ACHN (cell line): ENCODE results near the gene CLDN9.
"Not testable (repeated sequence)": the region's sequence is repeated elsewhere in the genome, so short reads cannot be mapped to it uniquely, and the experiment has no call there.

Experiments used
- DNase-seq: peaks from one replicate; pipeline ENCODE4 v3.0.0-alpha.2; 2015
- in situ Hi-C: cut with HindIII; loops from 2 replicates; pipeline ENCODE4 v1.10.0; 2017; ENCODE audit warnings: low sequenced_read_pairs, low pct_ligation_motif_present, low pct_unique_long_range_greater_than_20kb

Gene CLDN9

DNA sequence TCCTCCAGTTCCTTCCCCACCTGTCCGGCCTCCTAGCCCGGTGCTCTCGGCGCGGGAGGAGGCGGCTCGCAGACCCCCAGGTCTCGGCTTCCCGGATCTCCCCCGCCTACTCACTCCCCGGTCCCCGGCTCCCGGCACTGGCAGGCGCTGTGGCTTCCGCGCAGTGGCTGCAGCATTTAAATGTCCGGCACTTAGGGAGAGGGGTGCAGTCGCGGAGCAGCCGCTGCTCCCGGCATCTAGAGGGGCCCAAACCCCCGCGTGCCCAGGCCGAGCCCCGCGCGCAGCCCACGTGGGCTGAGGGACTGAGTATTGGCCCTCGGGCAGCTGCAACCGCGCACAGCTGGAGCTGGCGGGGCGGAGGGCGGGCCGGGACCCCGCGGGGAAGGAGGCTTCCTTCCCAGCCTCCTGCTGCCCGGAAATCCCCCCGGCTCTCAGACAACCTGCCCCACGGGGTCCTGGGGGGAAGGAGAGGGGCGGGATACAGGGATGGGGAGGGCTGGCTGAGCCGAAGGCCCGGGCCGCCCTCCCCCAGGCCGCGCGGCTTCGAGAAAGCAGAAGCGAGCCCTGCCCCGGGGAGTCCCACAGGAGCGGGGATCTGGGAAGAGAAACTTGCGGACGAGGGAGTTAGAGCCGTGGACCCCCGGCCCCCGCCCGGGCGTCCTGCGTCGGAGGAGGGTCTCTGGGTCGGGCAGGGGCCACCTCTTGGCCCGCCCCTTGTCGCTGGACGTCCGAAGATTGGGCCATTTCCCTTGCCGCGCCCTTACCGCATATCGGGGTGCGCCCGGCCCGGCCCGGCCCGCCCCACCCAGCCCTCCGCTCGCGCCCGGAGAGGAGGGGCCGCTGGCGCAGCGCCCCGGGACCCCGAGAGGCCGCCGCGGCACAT lies 33.3 kb downstream of the CLDN9 start, which contains the start of gene MMP25:
TSS of gene MMP25 (plus strand) at position 804 of the 883 bp plus-strand sequence. CDS start 357 bp downstream, outside the sequence.
- DNase-seq = no peak
- in situ Hi-C loops = no loop called here

DNA sequence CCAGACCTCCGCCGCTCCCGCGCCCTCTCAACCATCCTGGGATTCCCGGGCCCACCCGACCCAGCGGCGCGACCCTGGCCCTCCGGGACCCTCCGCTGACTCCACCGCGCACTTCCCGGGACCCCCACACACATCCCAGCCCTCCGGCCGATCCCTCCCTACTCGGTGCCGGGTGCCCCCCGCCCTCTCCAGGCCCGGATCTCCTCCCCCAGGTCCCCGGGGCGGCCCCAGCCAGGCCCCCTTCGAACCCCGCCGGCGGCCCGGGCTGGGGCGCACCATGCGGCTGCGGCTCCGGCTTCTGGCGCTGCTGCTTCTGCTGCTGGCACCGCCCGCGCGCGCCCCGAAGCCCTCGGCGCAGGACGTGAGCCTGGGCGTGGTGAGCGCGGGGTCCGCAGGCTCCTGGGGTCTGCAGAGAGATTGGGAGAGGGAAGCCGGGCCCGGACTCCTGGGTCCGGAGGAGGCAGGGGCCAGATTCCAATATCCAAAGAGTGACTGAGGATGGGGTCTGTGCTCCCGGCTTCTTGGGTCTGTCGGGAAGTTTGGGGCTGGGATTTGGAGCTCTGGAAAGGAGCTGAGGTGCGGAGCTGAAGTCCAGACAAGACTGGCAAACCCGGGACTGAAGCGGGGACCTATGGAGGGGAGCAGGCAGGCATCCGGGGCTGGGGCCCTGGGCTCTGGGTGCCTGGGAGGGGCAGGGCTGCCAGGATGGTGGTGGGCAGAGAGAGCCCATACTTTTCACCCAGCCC lies 34.1 kb downstream of the CLDN9 start:
- DNase-seq = no peak
- in situ Hi-C loops = no loop called here

DNA sequence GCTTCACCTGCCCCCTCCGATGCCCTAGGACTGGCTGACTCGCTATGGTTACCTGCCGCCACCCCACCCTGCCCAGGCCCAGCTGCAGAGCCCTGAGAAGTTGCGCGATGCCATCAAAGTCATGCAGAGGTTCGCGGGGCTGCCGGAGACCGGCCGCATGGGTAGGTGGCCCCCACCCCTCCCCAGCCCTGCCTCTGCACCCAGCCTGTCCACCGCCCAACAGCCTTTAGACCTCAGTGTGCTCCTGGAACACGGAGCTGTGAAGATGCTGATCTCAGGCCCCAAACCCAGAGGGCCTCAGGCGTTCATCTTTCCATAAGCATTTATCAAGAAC lies 34.6 kb downstream of the CLDN9 start:
- no peak for DNase-seq
- in situ Hi-C loops = no loop called here

DNA sequence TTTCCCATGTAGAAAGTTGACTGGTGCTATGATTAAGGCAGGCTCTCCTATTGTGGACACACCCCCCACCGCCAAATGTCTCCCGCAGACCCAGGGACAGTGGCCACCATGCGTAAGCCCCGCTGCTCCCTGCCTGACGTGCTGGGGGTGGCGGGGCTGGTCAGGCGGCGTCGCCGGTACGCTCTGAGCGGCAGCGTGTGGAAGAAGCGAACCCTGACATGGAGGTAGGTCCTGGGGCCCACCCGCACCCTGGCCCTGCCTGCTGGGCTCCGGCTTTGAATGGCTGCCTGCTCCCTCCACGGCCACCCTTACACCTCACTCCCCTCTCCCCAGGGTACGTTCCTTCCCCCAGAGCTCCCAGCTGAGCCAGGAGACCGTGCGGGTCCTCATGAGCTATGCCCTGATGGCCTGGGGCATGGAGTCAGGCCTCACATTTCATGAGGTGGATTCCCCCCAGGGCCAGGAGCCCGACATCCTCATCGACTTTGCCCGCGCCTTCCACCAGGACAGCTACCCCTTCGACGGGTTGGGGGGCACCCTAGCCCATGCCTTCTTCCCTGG lies 37.3 kb downstream of the CLDN9 start:
- in situ Hi-C loops = no loop called here
- DNase-seq = no peak

DNA sequence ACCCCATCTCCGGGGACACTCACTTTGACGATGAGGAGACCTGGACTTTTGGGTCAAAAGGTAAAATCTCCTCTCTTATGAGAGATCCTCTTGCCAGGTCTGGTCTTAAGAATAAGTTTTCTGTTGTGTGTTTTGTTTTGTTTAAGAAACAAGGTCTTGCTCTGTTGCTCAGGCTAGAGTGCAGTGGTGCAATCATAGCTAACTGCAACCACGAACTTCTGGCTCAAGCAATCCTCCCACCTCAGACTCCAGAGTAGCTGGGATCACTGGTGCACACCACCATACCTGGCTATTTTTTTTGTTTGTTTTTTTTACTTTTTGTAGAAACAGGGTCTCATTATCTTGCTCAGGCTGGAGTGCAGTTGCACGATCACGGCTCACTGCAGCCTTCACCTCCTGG lies 37.8 kb downstream of the CLDN9 start:
- in situ Hi-C loops = no loop called here
- DNase-seq = no peak

DNA sequence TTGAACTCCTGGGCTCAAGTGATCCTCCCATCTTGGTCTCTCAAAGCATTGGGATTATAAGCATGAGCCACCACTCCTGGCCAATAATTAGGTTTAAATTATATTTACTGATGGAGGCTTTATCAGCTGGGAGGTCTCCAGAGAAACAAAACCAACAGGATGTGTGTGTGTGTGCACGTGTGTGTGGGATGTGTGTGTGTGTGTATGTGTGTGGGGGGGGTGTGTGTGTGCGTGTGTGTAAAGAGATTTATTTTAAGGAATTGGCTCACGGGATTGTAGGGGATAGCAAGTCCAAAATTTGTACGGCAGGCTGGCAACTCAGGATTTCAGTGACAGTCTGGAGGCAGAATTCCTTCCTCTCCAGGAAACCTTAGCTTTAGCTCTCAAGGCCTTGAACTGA lies 38.3 kb downstream of the CLDN9 start:
- DNase-seq = no peak
- in situ Hi-C loops = no loop called here

DNA sequence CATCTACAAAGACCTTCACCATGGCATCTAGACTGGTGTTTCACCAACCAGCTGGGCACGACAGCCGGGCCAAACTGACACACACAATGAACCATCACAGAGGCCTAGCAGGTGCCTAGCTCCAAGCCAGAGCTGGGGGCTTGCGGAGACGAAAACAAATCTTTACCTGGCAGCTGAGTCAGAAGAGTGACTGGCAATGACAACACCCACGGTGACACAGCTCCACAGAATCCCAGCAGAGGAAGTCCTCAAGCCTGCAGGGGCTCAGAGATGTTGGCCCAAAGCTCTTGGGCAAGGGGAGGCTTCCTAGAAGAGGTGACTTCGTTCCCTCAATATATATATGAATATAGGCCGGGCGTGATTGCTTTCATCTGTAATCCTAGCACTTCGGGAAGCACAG lies 38.8 kb downstream of the CLDN9 start:
- no peak for DNase-seq
- in situ Hi-C loops = no loop called here

DNA sequence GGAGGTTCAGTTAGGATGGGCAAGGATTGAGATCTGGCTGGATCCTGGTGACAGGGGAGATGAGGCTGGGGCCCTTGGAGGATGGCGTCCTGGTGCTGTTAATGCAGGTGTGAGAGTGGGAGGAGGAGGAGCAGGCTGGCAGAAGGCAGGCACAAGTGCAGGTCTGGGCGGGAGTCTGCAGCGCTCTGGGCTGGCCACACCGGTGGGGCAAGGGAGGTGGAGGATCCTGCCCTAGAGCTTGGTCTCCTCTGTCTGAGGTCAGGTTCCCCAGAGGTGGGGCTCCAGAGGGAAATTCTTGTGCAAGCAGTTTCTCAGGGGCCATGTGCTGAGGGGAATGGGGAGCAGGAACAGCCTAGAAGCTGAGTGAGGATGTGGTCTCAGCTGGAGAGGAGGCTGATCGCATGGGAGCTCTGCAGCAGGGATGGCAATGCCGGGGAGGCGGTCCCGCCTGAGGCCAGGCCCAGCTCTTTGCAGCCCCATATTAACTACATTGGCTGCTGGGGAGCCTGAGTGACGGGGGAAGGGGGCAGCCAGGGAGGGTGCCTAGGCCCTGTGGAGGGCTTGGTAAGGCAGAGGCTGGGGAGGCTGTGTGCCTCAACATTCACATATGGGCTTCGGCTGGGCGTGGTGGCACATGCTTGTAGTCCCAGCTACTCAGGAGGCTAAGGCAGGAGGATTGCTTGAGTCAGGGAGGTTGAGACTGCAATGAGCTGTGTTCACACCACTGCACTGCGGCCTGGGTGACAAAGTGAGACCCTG lies 40.0 kb downstream of the CLDN9 start:
- in situ Hi-C loops, DNase-seq: not testable (repeated sequence)

DNA sequence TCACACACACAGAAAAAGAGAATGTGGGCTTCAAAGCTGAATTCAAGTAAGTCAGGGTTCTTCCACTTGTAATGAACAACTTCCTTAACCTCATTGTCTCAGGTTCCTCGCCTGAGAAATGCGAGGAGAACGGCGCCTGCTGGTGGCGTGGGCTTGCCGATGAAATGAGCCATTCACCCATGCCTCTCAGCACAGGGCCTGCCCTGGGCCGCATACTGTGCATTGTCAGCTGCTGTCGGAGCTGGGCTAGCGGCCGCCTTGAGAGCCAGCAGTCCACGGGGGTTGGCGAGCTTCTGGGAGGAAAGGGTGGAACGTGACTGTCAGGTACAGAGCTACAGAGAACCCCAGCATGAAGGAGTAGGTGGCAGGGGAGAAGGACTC lies 40.6 kb downstream of the CLDN9 start:
- DNase-seq, in situ Hi-C loops: not testable (repeated sequence)

DNA sequence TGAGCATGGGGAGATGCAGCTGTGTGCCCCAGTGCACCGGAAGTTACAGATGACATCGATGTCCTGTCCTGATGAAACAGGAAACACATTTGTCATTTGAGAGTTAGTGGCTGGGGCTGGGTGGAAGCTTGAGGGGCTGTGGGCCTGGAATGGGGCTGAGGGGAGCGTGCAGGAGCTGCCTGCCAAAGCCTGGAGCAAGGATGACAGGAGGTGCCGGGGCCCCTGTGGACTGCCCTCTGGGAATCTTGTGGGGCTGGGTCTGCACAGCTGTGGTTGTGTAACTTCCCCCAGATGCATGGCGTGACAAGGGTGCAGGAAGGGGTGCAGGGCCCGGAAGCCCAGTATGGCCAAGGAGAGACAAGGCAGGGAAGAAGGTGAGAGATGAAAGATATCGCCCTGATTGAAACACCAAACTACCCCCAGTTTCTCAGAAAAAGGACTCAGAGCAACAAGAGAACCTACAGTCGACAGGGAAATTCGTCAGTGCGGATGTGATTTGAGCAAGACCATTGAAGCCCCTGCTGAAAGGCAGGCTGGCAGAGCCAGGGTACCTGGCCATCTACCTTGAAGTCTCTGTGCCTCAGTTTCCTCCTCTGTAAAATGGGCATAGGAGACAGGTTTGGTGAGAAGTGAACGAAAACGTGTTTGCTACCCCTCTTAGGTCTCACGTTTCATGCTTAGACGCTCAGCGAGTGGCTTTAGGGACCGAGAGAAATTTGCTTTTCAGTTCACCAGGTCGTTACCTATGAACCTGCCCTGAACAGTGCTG lies 42.4 kb downstream of the CLDN9 start:
- no peak for DNase-seq
- in situ Hi-C loops = no loop called here

DNA sequence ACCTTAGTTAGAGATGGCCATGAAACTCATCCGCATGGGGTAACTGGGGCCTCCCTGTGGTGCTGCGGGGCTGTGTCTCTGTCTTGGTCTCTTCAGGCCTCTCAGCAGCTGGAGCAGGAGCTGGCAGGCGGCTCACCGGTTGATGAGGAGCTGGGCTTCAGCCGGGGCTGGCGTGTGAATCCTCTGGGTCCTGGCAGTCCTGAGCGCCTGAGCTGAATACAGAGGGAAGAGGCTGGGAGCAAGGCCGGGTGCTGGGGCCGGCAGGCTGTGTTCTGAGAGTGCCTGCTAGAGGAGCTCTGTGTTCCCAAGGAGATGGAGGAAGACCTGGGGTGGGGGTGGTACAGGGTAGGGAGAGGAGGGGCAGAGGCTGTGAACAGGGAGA lies 43.0 kb downstream of the CLDN9 start:
- DNase-seq, in situ Hi-C loops: not testable (repeated sequence)

DNA sequence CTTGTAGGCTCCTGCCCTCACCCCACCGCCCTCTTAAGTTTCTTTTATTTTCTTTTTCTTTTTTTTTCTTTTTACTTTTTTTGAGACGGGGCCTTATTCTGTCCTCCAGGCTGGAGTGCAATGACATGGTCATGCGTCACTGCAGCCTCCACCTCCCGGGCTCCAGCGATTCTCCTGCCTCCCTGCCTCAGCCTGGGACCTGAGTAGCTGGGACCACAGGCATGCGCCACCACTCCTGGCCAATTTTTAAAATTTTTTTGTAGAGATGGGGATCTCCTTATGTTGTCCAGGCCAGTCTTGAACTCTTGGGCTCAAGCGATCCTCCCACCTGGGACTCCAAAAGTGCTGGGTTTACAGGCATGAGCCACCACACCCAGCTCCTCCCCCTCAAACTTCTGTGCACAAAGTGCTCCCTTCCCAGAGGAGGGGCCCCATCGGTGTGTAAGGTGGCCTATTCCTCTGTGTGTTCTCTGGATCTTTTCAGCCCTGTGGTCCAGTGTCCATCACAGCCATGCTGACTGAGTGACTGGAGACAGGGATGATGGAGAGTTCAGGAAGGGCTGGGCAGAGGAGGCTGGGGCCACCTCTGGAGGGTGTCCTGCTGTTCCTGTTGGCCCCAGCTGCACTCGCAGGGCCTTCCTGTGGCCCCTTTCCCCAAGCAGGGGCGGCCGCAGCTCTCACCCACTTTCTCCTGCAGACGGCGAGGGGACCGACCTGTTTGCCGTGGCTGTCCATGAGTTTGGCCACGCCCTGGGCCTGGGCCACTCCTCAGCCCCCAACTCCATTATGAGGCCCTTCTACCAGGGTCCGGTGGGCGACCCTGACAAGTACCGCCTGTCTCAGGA lies 43.8 kb downstream of the CLDN9 start:
- in situ Hi-C loops = no loop called here
- DNase-seq = no peak

DNA sequence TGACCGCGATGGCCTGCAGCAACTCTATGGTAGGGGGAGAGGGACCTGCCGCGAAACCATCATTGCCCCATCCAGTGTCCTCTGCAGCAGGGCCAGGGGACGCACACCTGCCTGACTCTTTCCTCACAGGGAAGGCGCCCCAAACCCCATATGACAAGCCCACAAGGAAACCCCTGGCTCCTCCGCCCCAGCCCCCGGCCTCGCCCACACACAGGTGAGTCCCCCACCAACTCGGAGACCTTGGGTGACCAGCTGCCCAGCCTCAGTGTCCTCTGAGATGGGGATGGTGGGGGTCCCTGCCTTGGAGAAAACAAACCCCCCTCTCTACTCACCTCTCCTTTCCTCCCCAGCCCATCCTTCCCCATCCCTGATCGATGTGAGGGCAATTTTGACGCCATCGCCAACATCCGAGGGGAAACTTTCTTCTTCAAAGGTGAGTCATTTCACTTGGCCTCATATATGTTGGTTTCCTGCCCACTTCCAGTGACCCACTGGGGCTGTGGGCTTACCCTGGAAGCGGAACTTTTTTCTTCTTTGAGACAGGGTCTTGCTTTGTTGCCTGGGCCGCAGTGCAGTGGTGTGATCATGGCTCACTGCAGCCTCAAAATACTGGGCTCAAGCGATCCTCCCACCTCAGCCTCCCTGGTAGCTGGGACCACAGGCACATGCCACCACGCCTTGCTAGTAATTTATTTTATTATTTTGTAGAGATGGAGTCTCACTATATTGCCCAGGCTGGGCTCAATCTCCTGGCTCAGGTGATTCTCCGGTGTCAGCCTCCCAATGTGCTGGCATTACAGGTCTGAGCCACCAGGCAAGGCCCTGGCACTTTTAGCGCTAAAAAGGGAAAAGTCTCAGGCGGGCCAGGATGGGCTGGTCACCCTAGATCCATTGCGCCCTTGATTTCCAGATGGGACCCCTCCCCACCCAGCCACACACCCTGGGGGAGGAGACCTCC lies 44.7 kb downstream of the CLDN9 start:
- no peak for DNase-seq
- in situ Hi-C loops = no loop called here

DNA sequence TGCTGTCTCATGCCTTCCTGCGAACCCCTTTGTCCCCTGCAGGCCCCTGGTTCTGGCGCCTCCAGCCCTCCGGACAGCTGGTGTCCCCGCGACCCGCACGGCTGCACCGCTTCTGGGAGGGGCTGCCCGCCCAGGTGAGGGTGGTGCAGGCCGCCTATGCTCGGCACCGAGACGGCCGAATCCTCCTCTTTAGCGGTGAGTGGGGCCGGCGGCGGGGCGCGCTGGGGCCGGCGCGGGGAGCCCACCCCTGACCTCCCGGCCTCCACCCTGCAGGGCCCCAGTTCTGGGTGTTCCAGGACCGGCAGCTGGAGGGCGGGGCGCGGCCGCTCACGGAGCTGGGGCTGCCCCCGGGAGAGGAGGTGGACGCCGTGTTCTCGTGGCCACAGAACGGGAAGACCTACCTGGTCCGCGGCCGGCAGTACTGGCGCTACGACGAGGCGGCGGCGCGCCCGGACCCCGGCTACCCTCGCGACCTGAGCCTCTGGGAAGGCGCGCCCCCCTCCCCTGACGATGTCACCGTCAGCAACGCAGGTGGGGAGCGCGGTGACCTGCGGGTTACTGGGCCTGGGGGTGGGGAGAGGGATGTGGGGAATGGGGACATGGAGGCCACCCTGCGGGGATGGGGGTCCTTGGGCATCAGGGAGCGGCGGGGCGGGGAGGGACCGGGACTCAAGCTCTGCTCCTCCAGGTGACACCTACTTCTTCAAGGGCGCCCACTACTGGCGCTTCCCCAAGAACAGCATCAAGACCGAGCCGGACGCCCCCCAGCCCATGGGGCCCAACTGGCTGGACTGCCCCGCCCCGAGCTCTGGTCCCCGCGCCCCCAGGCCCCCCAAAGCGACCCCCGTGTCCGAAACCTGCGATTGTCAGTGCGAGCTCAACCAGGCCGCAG lies 45.7 kb downstream of the CLDN9 start:
- DNase-seq = peak; percentile 71
- in situ Hi-C loops = no loop called here

DNA sequence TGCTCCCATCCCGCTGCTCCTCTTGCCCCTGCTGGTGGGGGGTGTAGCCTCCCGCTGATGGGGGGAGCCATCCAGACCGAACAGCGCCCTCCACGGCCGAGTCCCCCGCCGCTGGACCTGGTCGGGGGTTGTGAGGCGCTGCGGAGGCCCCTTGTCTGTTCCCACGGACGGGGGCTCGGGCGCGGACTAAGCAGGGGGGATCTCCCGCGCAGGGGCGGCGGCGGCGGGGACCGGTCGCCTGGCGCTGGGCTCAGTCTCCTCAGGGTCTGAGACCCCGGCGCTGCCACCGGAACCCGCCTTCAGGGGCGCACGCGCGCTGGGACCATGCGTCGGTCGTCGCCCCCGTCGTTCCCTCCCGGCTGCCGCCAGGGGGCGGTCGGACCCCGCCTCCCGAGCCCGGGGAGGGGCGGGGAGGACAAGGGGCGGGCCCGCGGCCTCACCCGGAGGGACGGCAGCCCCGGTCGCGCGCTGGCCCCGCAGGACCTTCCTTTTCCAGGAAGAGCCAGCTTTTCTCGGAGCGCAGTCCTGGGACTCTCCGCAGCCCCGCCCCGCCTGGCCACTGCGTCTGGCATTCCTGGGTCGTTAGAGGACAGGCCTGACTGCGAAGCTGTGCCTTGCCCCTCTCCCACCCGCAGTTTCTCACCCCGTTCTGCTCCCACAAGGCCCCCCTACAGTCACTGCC lies 46.5 kb downstream of the CLDN9 start:
- in situ Hi-C loops = no loop called here
- DNase-seq = peak; percentile 91
